HEK293 (cell line): ENCODE measurements around the gene RAP1GAP.

Experiments used
- CTCF ChIA-PET: fragments of 350-600 bp; formaldehyde crosslinking; extraction: SDS; loops from one replicate; lab custom pipeline; 2021; ENCODE audit warnings: antibody characterized with exemption; lab: Yijun Ruan, JAX
- POLR2A ChIA-PET: fragments of 300-600 bp; formaldehyde crosslinking; extraction: SDS; loops from one replicate; lab custom pipeline; 2020; ENCODE audit warnings: antibody characterized with exemption, inconsistent platforms; lab: Yijun Ruan, JAX
- H3K27ac ChIP-seq: fragments of 200-500 bp; sonication (Bioruptor generic); 2 replicates; pipeline ENCODE4 v1.5.1; 2014; ENCODE audit warnings: low read depth, low read length, control low read depth, inconsistent platforms; ENCODE audit errors: extremely low read depth
- H3K36me3 ChIP-seq, 2 experiments: fragments of 200-500 bp in 1 of 2; sonication (Bioruptor generic) in 1 of 2; 1 replicate in 1 of 2; 2 replicates in 1 of 2; pipeline ENCODE4 v1.5.1; 2014 to 2017; ENCODE audit warnings: inconsistent platforms in 2 of 2, low read length in 2 of 2; ENCODE audit not compliant: control insufficient read depth in 2 of 2, insufficient read depth in 1 of 2
- H3K4me1 ChIP-seq: fragments of 200-500 bp; sonication (Bioruptor generic); 2 replicates; pipeline ENCODE4 v1.5.1; 2014; ENCODE audit warnings: mild to moderate bottlenecking, low read length, inconsistent platforms; ENCODE audit not compliant: control insufficient read depth, insufficient read depth
- H3K4me3 ChIP-seq: 2 replicates; pipeline ENCODE4 v1.5.1; 2011; ENCODE audit warnings: low read depth, mild to moderate bottlenecking, control low read depth, low read length, moderate library complexity
- H3K9me3 ChIP-seq: fragments of 200-500 bp; sonication (Bioruptor generic); 2 replicates; pipeline ENCODE4 v1.5.1; 2014; ENCODE audit warnings: low read depth, low read length, inconsistent platforms; ENCODE audit not compliant: control insufficient read depth, insufficient read depth
- SETDB1 ChIP-seq: IDR thresholded peaks from one replicate; pipeline ENCODE4 v1.6.1; 2017; ENCODE audit warnings: mild to moderate bottlenecking, low read length, moderate library complexity, mixed read lengths; ENCODE audit not compliant: insufficient read length
- SP7 ChIP-seq: fragments of 450-650 bp; formaldehyde crosslinking; IDR thresholded peaks from 2 replicates; pipeline ENCODE4 v1.5.1; 2016; ENCODE audit warnings: missing biosample characterization, missing genetic modification characterization
- TRIM28 ChIP-seq: IDR thresholded peaks from 2 replicates; pipeline ENCODE4 v1.6.1; 2011; ENCODE audit warnings: low read length, control low read depth, borderline replicate concordance
- ZBTB20 ChIP-seq: fragments of 450-650 bp; formaldehyde crosslinking; IDR thresholded peaks from 2 replicates; pipeline ENCODE4 v1.5.1; 2016; ENCODE audit warnings: missing biosample characterization, missing genetic modification characterization
- ZFP3 ChIP-seq: fragments of 450-650 bp; formaldehyde crosslinking; IDR thresholded peaks from 2 replicates; pipeline ENCODE4 v1.5.1; 2016; ENCODE audit warnings: low read depth, missing biosample characterization, missing genetic modification characterization
- ZFP41 ChIP-seq: fragments of 450-650 bp; formaldehyde crosslinking; IDR thresholded peaks from 2 replicates; pipeline ENCODE4 v1.5.1; 2016; ENCODE audit warnings: missing biosample characterization, missing genetic modification characterization, borderline replicate concordance
- ZNF169 ChIP-seq: fragments of 450-650 bp; formaldehyde crosslinking; IDR thresholded peaks from 2 replicates; pipeline ENCODE4 v1.5.1; 2016; ENCODE audit warnings: missing biosample characterization, missing genetic modification characterization
- ZNF174 ChIP-seq: fragments of 450-650 bp; formaldehyde crosslinking; IDR thresholded peaks from 2 replicates; pipeline ENCODE4 v1.5.0; 2017; ENCODE audit warnings: missing biosample characterization, mild to moderate bottlenecking, missing genetic modification characterization
- ZNF335 ChIP-seq: fragments of 450-650 bp; formaldehyde crosslinking; conservative IDR thresholded peaks from 2 replicates; pipeline ENCODE4 v1.5.1; 2016; ENCODE audit warnings: missing biosample characterization, missing genetic modification characterization
- ZNF341 ChIP-seq: fragments of 450-650 bp; formaldehyde crosslinking; IDR thresholded peaks from 2 replicates; pipeline ENCODE4; 2016; ENCODE audit warnings: low read depth, missing biosample characterization, missing genetic modification characterization
- ZNF394 ChIP-seq: fragments of 450-650 bp; formaldehyde crosslinking; IDR thresholded peaks from 2 replicates; pipeline ENCODE4 v1.5.1; 2016; ENCODE audit warnings: missing biosample characterization, missing genetic modification characterization, mild to moderate bottlenecking, moderate library complexity, borderline replicate concordance
- ZNF521 ChIP-seq: fragments of 450-650 bp; formaldehyde crosslinking; IDR thresholded peaks from 2 replicates; pipeline ENCODE4 v1.5.1; 2017; ENCODE audit warnings: missing biosample characterization, mild to moderate bottlenecking, missing genetic modification characterization
- ZNF549 ChIP-seq: fragments of 450-650 bp; IDR thresholded peaks from 2 replicates; pipeline ENCODE4 v1.5.1; 2018; ENCODE audit warnings: missing biosample characterization, missing genetic modification characterization, mild to moderate bottlenecking, inconsistent platforms, moderate library complexity
- ZNF610 ChIP-seq: fragments of 450-650 bp; formaldehyde crosslinking; IDR thresholded peaks from 2 replicates; pipeline ENCODE4 v1.5.1; 2016; ENCODE audit warnings: missing biosample characterization, missing genetic modification characterization, borderline replicate concordance
- ZNF624 ChIP-seq: fragments of 450-650 bp; formaldehyde crosslinking; IDR thresholded peaks from 2 replicates; pipeline ENCODE4 v1.5.1; 2017; ENCODE audit warnings: missing biosample characterization, missing genetic modification characterization
- ZNF658 ChIP-seq: fragments of 450-650 bp; formaldehyde crosslinking; IDR thresholded peaks from 2 replicates; pipeline ENCODE4; 2016; ENCODE audit warnings: missing biosample characterization, missing genetic modification characterization
- ZNF660 ChIP-seq: fragments of 450-650 bp; IDR thresholded peaks from 2 replicates; pipeline ENCODE4 v1.5.1; 2018; ENCODE audit warnings: missing biosample characterization, mild to moderate bottlenecking, missing genetic modification characterization
- ZNF768 ChIP-seq: fragments of 450-650 bp; formaldehyde crosslinking; IDR thresholded peaks from 2 replicates; pipeline ENCODE4 v1.5.1; 2018; ENCODE audit warnings: missing biosample characterization, mild to moderate bottlenecking, missing genetic modification characterization
- ZXDB ChIP-seq: fragments of 450-650 bp; formaldehyde crosslinking; IDR thresholded peaks from 2 replicates; pipeline ENCODE4 v1.5.1; 2016; ENCODE audit warnings: missing biosample characterization, missing genetic modification characterization
- TF ChIP-seq, protein P1 (sequence below): fragments of 450-650 bp; formaldehyde crosslinking; IDR thresholded peaks from 2 replicates; pipeline ENCODE4 v1.5.1; 2016; ENCODE audit warnings: missing biosample characterization, missing genetic modification characterization
- TF ChIP-seq, protein P2 (sequence below): fragments of 450-650 bp; formaldehyde crosslinking; IDR thresholded peaks from 2 replicates; pipeline ENCODE4 v1.5.1; 2016; ENCODE audit warnings: missing biosample characterization, missing genetic modification characterization

RAP1GAP gene

DNA sequence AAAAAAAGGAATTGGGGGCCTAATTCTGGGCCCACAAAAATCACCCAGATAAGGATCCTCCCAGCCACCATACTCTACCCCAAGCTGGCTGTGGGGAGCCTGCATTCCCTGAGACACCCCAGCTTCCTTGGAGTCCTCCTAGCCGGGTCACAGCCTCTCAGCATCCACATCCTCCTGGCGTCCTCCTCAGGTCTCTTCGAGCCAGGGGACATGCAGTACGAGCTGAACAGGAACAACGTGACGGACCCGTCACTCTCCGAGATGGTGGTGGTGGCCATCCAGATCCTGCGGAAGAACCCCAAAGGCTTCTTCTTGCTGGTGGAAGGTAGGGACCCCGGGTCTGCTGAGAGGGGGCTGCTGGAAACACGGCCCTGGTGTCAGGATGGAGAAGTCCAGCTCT, 95.7 kb downstream of the RAP1GAP start:
- H3K27ac ChIP-seq: no peak overlapping the region
- no peak for TF ChIP-seq ZFP41 (tag by site-specific recombination)
- TF ChIP-seq ZNF394 (tag by site-specific recombination): no peak
- no peak for TF ChIP-seq ZNF768
- TF ChIP-seq SETDB1: no peak
- no peak for TF ChIP-seq ZNF658 (tag by site-specific recombination)
- TF ChIP-seq ZXDB: no peak
- TF ChIP-seq, protein P1, sequence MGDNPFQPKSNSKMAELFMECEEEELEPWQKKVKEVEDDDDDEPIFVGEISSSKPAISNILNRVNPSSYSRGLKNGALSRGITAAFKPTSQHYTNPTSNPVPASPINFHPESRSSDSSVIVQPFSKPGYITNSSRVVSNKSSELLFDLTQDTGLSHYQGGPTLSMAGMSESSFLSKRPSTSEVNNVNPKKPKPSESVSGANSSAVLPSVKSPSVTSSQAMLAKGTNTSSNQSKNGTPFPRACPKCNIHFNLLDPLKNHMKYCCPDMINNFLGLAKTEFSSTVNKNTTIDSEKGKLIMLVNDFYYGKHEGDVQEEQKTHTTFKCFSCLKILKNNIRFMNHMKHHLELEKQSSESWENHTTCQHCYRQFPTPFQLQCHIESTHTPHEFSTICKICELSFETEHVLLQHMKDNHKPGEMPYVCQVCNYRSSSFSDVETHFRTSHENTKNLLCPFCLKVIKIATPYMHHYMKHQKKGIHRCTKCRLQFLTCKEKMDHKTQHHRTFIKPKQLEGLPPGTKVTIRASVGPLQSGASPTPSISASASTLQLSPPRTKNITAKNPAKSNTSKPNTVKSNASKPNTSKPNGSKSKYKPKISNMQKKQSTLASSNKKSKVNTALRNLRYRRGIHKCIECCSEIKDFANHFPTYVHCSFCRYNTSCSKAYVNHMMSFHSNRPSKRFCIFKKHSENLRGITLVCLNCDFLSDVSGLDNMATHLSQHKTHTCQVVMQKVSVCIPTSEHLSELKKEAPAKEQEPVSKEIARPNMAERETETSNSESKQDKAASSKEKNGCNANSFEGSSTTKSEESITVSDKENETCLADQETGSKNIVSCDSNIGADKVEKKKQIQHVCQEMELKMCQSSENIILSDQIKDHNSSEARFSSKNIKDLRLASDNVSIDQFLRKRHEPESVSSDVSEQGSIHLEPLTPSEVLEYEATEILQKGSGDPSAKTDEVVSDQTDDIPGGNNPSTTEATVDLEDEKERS: no peak
- no peak for TF ChIP-seq ZNF624 (tag by site-specific recombination)
- TF ChIP-seq ZNF521 (tag by site-specific recombination): no peak
- TF ChIP-seq ZNF610: no peak
- TF ChIP-seq ZNF174 (tag by site-specific recombination): no peak
- ChIA-PET CTCF (interaction anchor here (0.5 to 3.0 kb wide), 12 partner anchors 12 to 843 kb away, joined by 3 to 36 read pairs (median 4); partner anchors contain the start of gene ALPL), POLR2A (no interaction called here)
- H3K4me3 ChIP-seq: no peak overlapping the region
- no peaks in the 10 kb centered on the region for H3K9me3 ChIP-seq
- no peaks in the 10 kb centered on the region for H3K36me3 ChIP-seq
- H3K4me1 ChIP-seq: no peaks in the 10 kb centered on the region; the same call in 1 of the 2 replicates

DNA sequence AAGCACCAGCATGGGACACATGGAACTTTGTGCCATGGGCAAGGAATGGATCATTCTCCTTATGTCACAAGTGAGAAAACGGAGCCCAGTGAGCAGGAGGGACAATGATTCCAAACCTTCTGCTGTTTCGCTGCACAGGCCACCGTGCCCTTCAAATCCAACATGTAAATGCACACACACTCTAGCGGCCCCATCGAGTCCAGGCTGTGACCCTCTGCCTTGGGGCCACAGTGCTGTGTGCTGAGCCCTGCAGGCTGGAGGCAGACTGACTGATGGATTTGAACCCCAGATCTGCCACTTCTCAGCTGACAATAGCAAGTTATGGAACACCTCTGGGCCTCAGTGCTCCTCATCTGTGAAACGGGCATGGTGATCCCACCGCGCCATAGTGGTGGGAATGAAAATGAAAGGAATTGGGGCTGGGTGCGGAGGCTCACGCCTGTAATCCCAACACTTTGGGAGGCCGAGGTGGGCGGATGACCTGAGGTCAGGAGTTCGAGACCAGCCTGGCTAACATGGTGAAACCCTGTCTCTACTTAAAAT, 96.4 kb downstream of the RAP1GAP start:
- POLR2A ChIA-PET: no interaction called here
- Histone ChIP-seq H3K9me3 (no peaks in the 10 kb centered on the region), H3K4me3 (no peak overlapping the region)
- TF ChIP-seq ZBTB20 (tag by site-specific recombination): no peak
- TF ChIP-seq, all 188 proteins: peak for 0
- no peaks in the 10 kb centered on the region; the same call in 1 of the 2 replicates for H3K4me1 ChIP-seq
- no peaks in the 10 kb centered on the region for H3K36me3 ChIP-seq
- H3K27ac ChIP-seq: no peak overlapping the region
- CTCF ChIA-PET: interaction anchor here (0.5 to 3.0 kb wide), 7 partner anchors 22 to 356 kb away, joined by 4 to 36 read pairs (median 6); no protein-coding TSS in a partner anchor

DNA sequence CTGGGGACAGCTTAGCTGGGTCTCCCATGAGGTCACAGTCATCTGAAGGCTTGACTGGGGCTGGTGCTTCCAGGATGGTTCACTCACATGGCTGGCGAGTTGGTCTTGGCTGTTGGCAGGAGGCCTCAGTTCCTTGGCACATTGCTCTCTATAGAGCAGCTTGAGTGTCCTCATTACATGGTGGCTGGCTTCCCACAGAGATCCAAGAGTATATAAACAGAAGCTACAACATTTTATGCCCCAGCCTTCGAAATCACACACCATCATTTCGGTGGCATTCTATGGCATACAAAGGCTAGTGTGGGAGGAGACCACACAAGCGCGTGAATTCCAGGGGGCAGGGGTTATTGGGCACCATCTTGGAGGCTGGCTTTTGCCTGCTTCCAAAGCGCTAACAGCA, 96.9 kb downstream of the RAP1GAP start:
- no peaks in the 10 kb centered on the region; the same call in 1 of the 2 replicates for H3K4me1 ChIP-seq
- H3K27ac ChIP-seq: no peak overlapping the region
- H3K4me3 ChIP-seq: no peak overlapping the region
- no peaks in the 10 kb centered on the region for H3K36me3 ChIP-seq
- TF ChIP-seq, protein P2, sequence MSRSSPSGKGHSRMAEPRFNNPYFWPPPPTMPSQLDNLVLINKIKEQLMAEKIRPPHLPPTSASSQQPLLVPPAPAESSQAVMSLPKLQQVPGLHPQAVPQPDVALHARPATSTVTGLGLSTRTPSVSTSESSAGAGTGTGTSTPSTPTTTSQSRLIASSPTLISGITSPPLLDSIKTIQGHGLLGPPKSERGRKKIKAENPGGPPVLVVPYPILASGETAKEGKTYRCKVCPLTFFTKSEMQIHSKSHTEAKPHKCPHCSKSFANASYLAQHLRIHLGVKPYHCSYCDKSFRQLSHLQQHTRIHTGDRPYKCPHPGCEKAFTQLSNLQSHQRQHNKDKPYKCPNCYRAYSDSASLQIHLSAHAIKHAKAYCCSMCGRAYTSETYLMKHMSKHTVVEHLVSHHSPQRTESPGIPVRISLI: no peak
- TF ChIP-seq TRIM28: no peak
- no peak for TF ChIP-seq ZNF169
- TF ChIP-seq ZNF335 (tag by site-specific recombination): no peak
- TF ChIP-seq ZNF341: no peak
- no peak for TF ChIP-seq ZNF549 (tag by site-specific recombination)
- no peak for TF ChIP-seq ZNF660
- TF ChIP-seq ZFP3: no peak
- TF ChIP-seq SP7 (tag by site-specific recombination): no peak
- TF ChIP-seq, all 188 proteins: peak for 0
- no peaks in the 10 kb centered on the region for H3K9me3 ChIP-seq
- CTCF ChIA-PET: interaction anchor here (0.5 to 5.2 kb wide), 4 partner anchors 37 to 678 kb away, joined by 3 to 31 read pairs (median 6); no protein-coding TSS in a partner anchor
- POLR2A ChIA-PET: no interaction called here
